Measurements from ENCODE around the gene NPHP1. TPM values are rescaled to one million over a fixed set of nuclear protein-coding genes. Genes with fewer than 3 reads are reported as not detected.

The NPHP1 gene
- total RNA-seq, 1 donor from 2014 or later = 2.6 TPM

GRCh38 chr2:110153416-110153815, 51.4 kb downstream of the NPHP1 start:
- Mint-ChIP-seq H3K36me3 (ENCODE audit: low read depth) (peaks cover 5% of the 10 kb centered on the region), H3K4me3 (ENCODE audit: unreplicated experiment) (no peak overlapping the region), H3K4me1 (ENCODE audit: low read depth) (peaks cover 20% of the 10 kb centered on the region), H3K27ac (ENCODE audit: unreplicated experiment) (no peak overlapping the region), H3K27me3 (ENCODE audit: low read depth) (no peaks in the 10 kb centered on the region), H3K9me3 (ENCODE audit: low read depth) (peaks cover 8% of the 10 kb centered on the region)
- DNase-seq (ENCODE audit: low spot score) = no peak
- TF ChIP-seq CTCF (IDR thresholded peaks at IDR 0.05) = no peak

DNA sequence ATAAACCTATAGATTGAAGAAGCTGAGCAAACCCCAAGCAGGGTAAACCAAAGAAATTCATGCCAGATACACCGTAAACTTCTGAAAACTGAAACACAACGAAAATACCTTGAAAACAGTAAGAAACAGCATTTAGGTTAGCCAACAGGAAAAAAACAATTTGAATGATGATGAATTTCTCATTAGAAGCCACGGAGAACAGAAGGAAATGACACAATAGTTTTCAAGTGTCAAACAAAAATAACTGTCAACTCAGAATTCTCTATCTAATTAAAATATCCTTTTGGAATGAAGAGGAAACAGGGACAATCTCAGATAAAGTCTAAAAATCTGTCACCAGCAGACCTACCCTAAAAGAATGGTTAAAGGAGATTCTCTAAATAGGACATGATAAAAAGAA, 51.9 kb downstream of the NPHP1 start:
- Mint-ChIP-seq H3K27ac (ENCODE audit: unreplicated experiment) (no peak overlapping the region), H3K9me3 (ENCODE audit: low read depth) (peaks cover 10% of the 10 kb centered on the region), H3K4me3 (ENCODE audit: unreplicated experiment) (no peak overlapping the region), H3K36me3 (ENCODE audit: low read depth) (peaks cover 5% of the 10 kb centered on the region), H3K4me1 (ENCODE audit: low read depth) (peaks cover 20% of the 10 kb centered on the region), H3K27me3 (ENCODE audit: low read depth) (no peaks in the 10 kb centered on the region)
- no peak for TF ChIP-seq CTCF (IDR thresholded peaks at IDR 0.05)
- DNase-seq (ENCODE audit: low spot score) = no peak

DNA sequence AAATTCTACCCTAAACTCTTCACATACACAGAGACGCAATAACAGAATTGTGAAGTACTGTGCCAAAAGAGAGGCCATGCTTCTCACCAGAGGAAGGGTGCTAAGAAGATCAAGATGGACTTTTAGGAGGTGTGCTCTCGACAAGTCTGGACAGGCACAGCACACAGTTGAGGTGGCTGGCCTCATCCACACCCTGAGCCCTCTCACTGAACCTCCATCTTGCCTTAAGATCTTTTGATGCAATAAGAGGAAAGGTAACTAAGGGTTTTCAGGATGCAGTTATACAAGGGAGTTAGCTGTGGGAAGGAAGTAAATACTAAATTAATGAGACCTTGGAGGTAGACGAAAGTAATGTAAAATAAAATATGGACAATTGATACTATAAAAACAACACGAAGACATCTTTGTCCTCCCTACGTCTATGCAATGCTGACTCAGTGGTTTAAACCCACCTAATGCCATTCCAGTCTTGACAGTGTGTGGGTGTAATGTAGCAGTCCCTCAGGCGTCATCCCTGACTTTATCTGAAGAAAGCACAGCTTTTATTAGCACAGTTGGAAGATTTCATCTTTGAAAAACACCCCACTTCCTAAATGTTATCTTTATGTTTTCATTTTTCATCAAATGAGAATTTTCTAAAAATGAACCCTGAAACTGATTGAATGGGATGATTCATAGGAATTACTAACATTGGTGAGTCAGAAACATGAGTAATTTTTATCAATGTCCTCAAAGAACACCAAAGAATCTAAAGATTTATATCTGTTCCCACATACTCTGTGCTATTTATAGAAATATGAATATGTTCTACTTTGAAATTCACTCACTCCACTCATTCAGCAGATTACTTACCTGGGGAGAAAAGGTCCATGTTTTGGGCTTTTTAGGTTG, 55.2 kb downstream of the NPHP1 start:
- Mint-ChIP-seq H3K27ac (ENCODE audit: unreplicated experiment) (peak overlapping the region; percentile 70), H3K36me3 (ENCODE audit: low read depth) (peaks cover 5% of the 10 kb centered on the region), H3K27me3 (ENCODE audit: low read depth) (no peaks in the 10 kb centered on the region), H3K4me3 (ENCODE audit: unreplicated experiment) (no peak overlapping the region), H3K9me3 (ENCODE audit: low read depth) (peaks cover 9% of the 10 kb centered on the region), H3K4me1 (ENCODE audit: low read depth) (peaks cover 17% of the 10 kb centered on the region)
- DNase-seq (ENCODE audit: low spot score) = no peak
- TF ChIP-seq CTCF (IDR thresholded peaks at IDR 0.05) = no peak

DNA sequence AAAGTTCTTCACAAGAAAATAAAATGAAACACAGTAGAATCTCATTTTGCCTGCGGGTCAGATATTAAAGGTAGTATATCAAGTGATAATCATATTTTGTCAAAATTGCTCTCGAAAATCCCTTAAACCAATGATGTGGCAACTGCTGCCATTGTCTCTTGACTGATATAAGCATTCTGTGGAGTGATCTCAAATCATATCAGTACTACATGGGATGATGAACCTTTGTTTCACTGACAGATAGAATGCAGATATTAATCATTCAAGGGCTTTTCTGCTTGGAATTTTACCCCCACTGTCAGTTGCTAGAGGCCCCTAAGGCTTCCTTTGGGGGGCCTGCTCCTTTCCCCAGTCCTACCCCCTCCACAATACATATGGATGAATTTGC, 57.9 kb downstream of the NPHP1 start:
- Mint-ChIP-seq H3K27me3 (ENCODE audit: low read depth) (no peaks in the 10 kb centered on the region), H3K27ac (ENCODE audit: unreplicated experiment) (no peak overlapping the region), H3K4me1 (ENCODE audit: low read depth) (peaks cover 17% of the 10 kb centered on the region)

More for the DNA sequence above, 57.9 kb downstream of the NPHP1 start:
- no peaks in the 10 kb centered on the region for H3K36me3 Mint-ChIP-seq (ENCODE audit: low read depth)
- DNase-seq (ENCODE audit: low spot score) = no peak
- TF ChIP-seq CTCF (IDR thresholded peaks at IDR 0.05) = no peak
- peaks cover 3% of the 10 kb centered on the region for H3K9me3 Mint-ChIP-seq (ENCODE audit: low read depth)
- no peak overlapping the region for H3K4me3 Mint-ChIP-seq (ENCODE audit: unreplicated experiment)
